ENCODE measurements around the gene MT1G. TPM values are rescaled to one million over a fixed set of nuclear protein-coding genes. Genes with fewer than 3 reads are reported as not detected.

The MT1G gene
- total RNA-seq, 2 experiments from 2014 or later = 35.9 to 39.0 TPM

DNA sequence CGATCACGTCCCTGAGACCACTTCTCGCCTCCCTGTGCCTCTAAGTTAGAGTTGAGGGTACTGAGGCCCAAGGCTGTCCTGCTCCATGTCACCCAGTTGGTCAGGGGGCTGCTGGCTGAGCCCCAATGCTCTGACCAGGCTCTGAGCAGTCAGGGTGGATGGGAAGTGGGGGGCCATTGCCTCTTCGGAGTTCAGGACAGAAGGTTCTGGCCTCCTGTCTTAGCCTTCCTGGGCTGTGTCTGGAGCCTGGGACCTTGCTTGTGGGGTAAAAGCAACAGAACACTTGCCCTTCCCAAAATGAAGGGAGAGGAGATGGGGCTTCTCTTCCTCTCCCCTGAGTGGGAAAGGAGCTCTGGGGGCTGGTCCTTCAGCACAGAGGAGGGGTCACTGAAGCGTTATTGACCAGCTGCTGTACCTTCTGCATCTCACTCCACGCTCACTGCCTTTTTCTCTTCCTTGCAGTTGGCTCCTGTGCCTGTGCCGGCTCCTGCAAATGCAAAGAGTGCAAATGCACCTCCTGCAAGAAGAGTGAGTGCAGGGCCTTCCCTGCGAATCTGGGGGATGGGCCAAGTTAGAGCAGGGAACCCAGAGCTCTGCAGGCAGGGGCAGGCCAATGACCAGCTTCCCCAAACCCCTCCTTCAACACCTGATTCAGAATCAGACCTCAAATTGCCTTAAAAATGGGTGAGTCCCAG, 15.0 kb upstream of the MT1G start:
- Mint-ChIP-seq H3K27me3 (no peaks in the 10 kb centered on the region), H3K36me3 (ENCODE audit: low read depth) (peaks cover 12% of the 10 kb centered on the region), H3K9me3 (no peaks in the 10 kb centered on the region), H3K27ac (peak overlapping the region; percentile 88), H3K4me1 (ENCODE audit: low read depth) (peaks cover 21% of the 10 kb centered on the region), H3K4me3 (peak overlapping the region; percentile 86)
- DNase-seq (no peak), ATAC-seq (peak; percentile 10)
- intact Hi-C loops (cut with micrococcal nuclease) = loop anchor here (5.0 kb wide), 1 partner anchor 71 kb away; no protein-coding TSS in a partner anchor
- TF ChIP-seq, protein P1, sequence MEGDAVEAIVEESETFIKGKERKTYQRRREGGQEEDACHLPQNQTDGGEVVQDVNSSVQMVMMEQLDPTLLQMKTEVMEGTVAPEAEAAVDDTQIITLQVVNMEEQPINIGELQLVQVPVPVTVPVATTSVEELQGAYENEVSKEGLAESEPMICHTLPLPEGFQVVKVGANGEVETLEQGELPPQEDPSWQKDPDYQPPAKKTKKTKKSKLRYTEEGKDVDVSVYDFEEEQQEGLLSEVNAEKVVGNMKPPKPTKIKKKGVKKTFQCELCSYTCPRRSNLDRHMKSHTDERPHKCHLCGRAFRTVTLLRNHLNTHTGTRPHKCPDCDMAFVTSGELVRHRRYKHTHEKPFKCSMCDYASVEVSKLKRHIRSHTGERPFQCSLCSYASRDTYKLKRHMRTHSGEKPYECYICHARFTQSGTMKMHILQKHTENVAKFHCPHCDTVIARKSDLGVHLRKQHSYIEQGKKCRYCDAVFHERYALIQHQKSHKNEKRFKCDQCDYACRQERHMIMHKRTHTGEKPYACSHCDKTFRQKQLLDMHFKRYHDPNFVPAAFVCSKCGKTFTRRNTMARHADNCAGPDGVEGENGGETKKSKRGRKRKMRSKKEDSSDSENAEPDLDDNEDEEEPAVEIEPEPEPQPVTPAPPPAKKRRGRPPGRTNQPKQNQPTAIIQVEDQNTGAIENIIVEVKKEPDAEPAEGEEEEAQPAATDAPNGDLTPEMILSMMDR (IDR thresholded peaks at IDR 0.05) = no peak
- ChIA-PET POLR2A (interaction anchor here (0.6 to 2.5 kb wide), 15 partner anchors 9 to 404 kb away, joined by 3 to 13 read pairs (median 4); partner anchors contain the start of genes MT1G and MT2A), CTCF (interaction anchor here (0.7 to 2.4 kb wide), 6 partner anchors 9 to 106 kb away, joined by 3 to 17 read pairs (median 5); no protein-coding TSS in a partner anchor)

DNA sequence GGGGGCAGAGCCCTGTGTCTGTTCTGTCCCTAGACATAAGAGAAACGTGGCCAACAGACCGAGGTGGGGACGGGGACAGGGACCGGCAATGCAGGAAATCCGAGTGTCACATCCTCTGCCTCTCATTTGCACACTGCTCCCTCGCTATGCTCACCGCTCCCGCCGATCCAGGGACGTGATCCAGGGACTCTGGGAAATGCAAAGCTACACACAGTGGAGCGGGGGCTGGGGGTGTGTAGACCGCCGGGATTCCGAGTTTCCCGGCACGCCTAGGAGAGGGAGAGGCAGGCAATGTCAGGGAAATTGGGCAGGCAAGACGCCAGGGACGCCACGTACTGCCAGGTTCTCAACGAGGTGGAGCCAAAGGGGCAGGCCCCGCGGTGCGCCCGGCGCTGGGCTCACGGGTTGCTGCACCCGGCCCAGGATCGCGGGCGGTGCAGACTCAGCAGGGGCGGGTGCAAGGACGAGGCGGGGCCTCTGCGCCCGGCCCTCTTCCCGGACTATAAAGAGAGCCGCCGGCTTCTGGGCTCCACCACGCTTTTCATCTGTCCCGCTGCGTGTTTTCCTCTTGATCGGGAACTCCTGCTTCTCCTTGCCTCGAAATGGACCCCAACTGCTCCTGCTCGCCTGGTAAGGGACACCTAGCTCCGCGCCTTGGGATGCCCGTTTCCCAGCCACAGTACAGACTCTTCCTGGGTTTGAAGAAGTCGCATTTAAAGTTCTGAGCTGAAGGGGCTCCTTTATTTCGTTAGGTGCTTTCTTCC, 14.3 kb upstream of the MT1G start, which contains the start of gene MT1X:
MT1X (plus strand) TSS at position 532 of the 764 bp plus-strand sequence; CDS start at position 603, 71 bp downstream.
- peak within 1 kb of the TSS; percentile 86 for H3K4me3 Mint-ChIP-seq
- peak; percentile 97 for ATAC-seq
- H3K27me3 Mint-ChIP-seq = no peaks in the 10 kb centered on the region
- TF ChIP-seq, protein P1 (IDR thresholded peaks at IDR 0.05) = no peak
- no peaks in the 10 kb centered on the region for H3K9me3 Mint-ChIP-seq
- CTCF ChIA-PET = interaction anchor here (0.7 to 2.4 kb wide), 4 partner anchors 9 to 106 kb away, joined by 3 to 17 read pairs (median 8); no protein-coding TSS in a partner anchor
- H3K4me1 Mint-ChIP-seq (ENCODE audit: low read depth) = peaks cover 21% of the 10 kb centered on the region
- H3K27ac Mint-ChIP-seq = peak within 1 kb of the TSS; percentile 97
- intact Hi-C loops (cut with micrococcal nuclease) = loop anchor here (5.0 kb wide), 1 partner anchor 70 kb away; no protein-coding TSS in a partner anchor
- POLR2A ChIA-PET = interaction anchor here (0.6 to 2.5 kb wide), 14 partner anchors 10 to 405 kb away, joined by 3 to 13 read pairs (median 4); partner anchors contain the start of genes MT1G and MT2A
- H3K36me3 Mint-ChIP-seq (ENCODE audit: low read depth) = peaks cover 12% of the 10 kb centered on the region
- peak; percentile 95 for DNase-seq

DNA sequence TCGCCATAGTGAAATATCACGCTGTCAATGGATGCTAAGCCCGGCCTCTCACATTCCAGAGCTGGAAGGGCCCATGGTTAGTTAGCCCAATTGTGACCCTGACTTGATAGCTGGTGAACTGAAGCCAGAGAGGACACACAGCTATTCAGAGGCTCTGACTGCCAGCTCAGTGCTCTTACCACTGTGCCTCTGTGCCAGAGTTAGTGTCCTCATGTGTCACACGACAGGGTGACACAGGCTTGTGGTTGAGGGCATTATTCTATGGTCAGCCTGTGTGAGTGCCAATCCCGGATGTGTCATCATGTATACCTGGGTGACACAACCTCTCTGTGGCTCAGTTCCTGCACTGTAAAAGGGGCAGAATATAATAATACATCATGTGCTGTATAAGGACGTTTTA, 12.0 kb upstream of the MT1G start:
- ChIA-PET CTCF (interaction anchor here (4.3 kb wide), 1 partner anchor 22 kb away, joined by 20 read pairs; no protein-coding TSS in a partner anchor), POLR2A (no interaction called here)
- TF ChIP-seq, protein P1 (IDR thresholded peaks at IDR 0.05) = no peak
- peak; percentile 18 for ATAC-seq
- intact Hi-C loops (cut with micrococcal nuclease) = loop anchor here (5.0 kb wide), 1 partner anchor 68 kb away; no protein-coding TSS in a partner anchor
- Mint-ChIP-seq H3K27me3 (peaks cover 1% of the 10 kb centered on the region), H3K9me3 (no peaks in the 10 kb centered on the region), H3K4me1 (ENCODE audit: low read depth) (peaks cover 38% of the 10 kb centered on the region), H3K36me3 (ENCODE audit: low read depth) (peaks cover 7% of the 10 kb centered on the region), H3K4me3 (no peak overlapping the region), H3K27ac (no peak overlapping the region)
- peak; percentile 61 for DNase-seq

DNA sequence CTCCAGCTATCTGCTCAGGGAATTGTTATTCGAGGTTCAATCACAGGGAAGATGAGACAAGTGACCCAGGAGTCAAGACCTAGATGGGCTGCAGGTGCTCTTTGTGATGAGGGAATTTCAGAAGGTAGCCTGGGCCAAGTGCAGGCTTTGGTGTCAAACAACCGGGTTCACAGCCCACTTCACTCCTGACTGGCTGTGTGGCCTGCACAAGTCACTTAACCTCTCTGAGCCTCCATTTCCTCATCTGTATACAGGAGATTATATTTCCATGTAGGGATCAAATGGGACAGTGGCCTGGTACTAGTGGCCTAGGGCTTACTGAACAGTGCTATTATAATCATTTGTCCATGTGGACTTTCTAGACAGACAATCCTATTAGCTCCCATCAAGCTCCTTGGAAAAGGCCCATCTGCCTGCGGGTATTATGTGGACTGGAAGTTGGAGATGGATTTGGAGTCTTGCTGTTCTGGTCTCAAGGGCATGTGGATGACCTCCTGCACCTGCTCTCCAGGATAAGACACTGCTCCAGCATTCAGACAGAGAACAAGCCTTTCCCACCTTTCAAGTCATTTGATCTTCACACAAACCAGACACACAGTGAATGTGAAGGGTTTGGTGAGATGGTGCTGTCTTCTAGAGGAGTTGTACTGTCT, 11.3 kb upstream of the MT1G start:
- peaks cover 7% of the 10 kb centered on the region for H3K36me3 Mint-ChIP-seq (ENCODE audit: low read depth)
- no peaks in the 10 kb centered on the region for H3K9me3 Mint-ChIP-seq
- TF ChIP-seq, protein P1 (IDR thresholded peaks at IDR 0.05) = no peak
- intact Hi-C loops (cut with micrococcal nuclease) = no loop called here
- POLR2A ChIA-PET = no interaction called here
- no peak overlapping the region for H3K4me3 Mint-ChIP-seq
- DNase-seq = no peak
- H3K4me1 Mint-ChIP-seq (ENCODE audit: low read depth) = peaks cover 37% of the 10 kb centered on the region
- no peak overlapping the region for H3K27ac Mint-ChIP-seq
- peaks cover 1% of the 10 kb centered on the region for H3K27me3 Mint-ChIP-seq
- ATAC-seq = no peak
- CTCF ChIA-PET = interaction anchor here (4.3 kb wide), 1 partner anchor 23 kb away, joined by 20 read pairs; no protein-coding TSS in a partner anchor
